ENCODE measurements around the gene ZNF747. TPM values are rescaled to one million over a fixed set of nuclear protein-coding genes. Genes with fewer than 3 reads are reported as not detected.

The ZNF747 gene
- total and polyA plus RNA-seq, 2 donors (not counting 3 experiments of a cell fraction or from before 2014, with no cell fraction given), result 6.4 to 7.2 TPM

GRCh38 chr16:30490210-30490609, 44.4 kb downstream of the ZNF747 start:
- H3K9ac ChIP-seq (replicated peaks; ENCODE audit: extremely low read depth, insufficient read depth, low read length), result no peak overlapping the region
- H3K36me3 ChIP-seq (ENCODE audit: control insufficient read depth in 2 of 2, extremely low read depth in 1 of 2, insufficient read depth in 2 of 2, low read length in 2 of 2), result no peaks in the 10 kb centered on the region
- H3K4me2 ChIP-seq (ENCODE audit: insufficient read depth, low read length), result no peak overlapping the region
- H3K4me3 ChIP-seq (replicated peaks in 1 of 3; ENCODE audit: insufficient read depth in 1 of 3, low read depth in 1 of 3, low read length in 3 of 3), result no peak overlapping the region
- H3K27ac ChIP-seq (ENCODE audit: insufficient read depth, low read depth, low read length), result no peak overlapping the region
- BruUV-seq (replicated peaks), result no TSS peak
- H3K4me1 ChIP-seq (ENCODE audit: control insufficient read depth, extremely low read depth, insufficient read depth, low read length), result peaks cover 16% of the 10 kb centered on the region
- no peaks in the 10 kb centered on the region for H3K9me3 ChIP-seq (replicated peaks; ENCODE audit: control insufficient read depth, insufficient read depth, low read length)
- CTCF ChIA-PET, result interaction anchor here (1.1 kb wide), 1 partner anchor 11 kb away, joined by 4 read pairs; no protein-coding TSS in a partner anchor
- H3K79me2 ChIP-seq (ENCODE audit: control insufficient read depth, insufficient read depth, low read length), result no peaks in the 10 kb centered on the region
- FAIRE-seq (no peak), DNase-seq (ENCODE audit: low read depth, low spot score) (no peak)
- H2AFZ ChIP-seq (ENCODE audit: low read depth, low read length), result no peak overlapping the region
- no peaks in the 10 kb centered on the region for H3K27me3 ChIP-seq (ENCODE audit: control insufficient read depth in 2 of 2, insufficient read depth in 2 of 2, low read length in 2 of 2)
- dilution Hi-C loops (cut with MboI; ENCODE audit: extremely low pct_ligation_motif_present, low sequenced_read_pairs), result no loop called here
- intact Hi-C loops (cut with micrococcal nuclease), result loop anchor here (5.0 kb wide), 1 partner anchor 43 kb away; the partner anchor contains the start of gene SEPHS2
- H3K9me1 ChIP-seq (replicated peaks; ENCODE audit: control insufficient read depth, extremely low read depth, insufficient read depth, low read length), result no peaks in the 10 kb centered on the region
- TF ChIP-seq MYC (IDR thresholded peaks at IDR 0.05; ENCODE audit: low read depth, low read length) (no peak), FOS (IDR thresholded peaks at IDR 0.05; ENCODE audit: borderline replicate concordance, insufficient read depth, low read length) (no peak), POLR2AphosphoS5 (IDR thresholded peaks at IDR 0.05; ENCODE audit: insufficient read depth, low read depth, low read length) (no peak), POLR2A (IDR thresholded peaks at IDR 0.05; ENCODE audit: low read depth, low read length) (no peak), MAX (IDR thresholded peaks at IDR 0.05; ENCODE audit: insufficient read depth, insufficient read length) (no peak)
- H4K20me1 ChIP-seq (replicated peaks; ENCODE audit: control insufficient read depth, extremely low read depth, insufficient read depth, low read length), result no peaks in the 10 kb centered on the region
- POLR2A ChIA-PET, result no interaction called here

- BruUV-seq (replicated peaks), result no TSS peak
- Histone ChIP-seq H3K9me3 (replicated peaks; ENCODE audit: control insufficient read depth, insufficient read depth, low read length) (no peaks in the 10 kb centered on the region), H3K36me3 (ENCODE audit: control insufficient read depth in 2 of 2, extremely low read depth in 1 of 2, insufficient read depth in 2 of 2, low read length in 2 of 2) (no peaks in the 10 kb centered on the region), H3K27me3 (ENCODE audit: control insufficient read depth in 2 of 2, insufficient read depth in 2 of 2, low read length in 2 of 2) (no peaks in the 10 kb centered on the region), H3K4me3 (replicated peaks in 1 of 3; ENCODE audit: insufficient read depth in 1 of 3, low read depth in 1 of 3, low read length in 3 of 3) (no peak overlapping the region), H3K4me1 (ENCODE audit: control insufficient read depth, extremely low read depth, insufficient read depth, low read length) (peaks cover 16% of the 10 kb centered on the region), H4K20me1 (replicated peaks; ENCODE audit: control insufficient read depth, extremely low read depth, insufficient read depth, low read length) (no peaks in the 10 kb centered on the region), H2AFZ (ENCODE audit: low read depth, low read length) (no peak overlapping the region), H3K27ac (ENCODE audit: insufficient read depth, low read depth, low read length) (no peak overlapping the region), H3K9ac (replicated peaks; ENCODE audit: extremely low read depth, insufficient read depth, low read length) (no peak overlapping the region), H3K79me2 (ENCODE audit: control insufficient read depth, insufficient read depth, low read length) (no peaks in the 10 kb centered on the region), H3K9me1 (replicated peaks; ENCODE audit: control insufficient read depth, extremely low read depth, insufficient read depth, low read length) (no peaks in the 10 kb centered on the region), H3K4me2 (ENCODE audit: insufficient read depth, low read length) (no peak overlapping the region)
- ChIA-PET POLR2A (interaction anchor here (0.8 kb wide), 1 partner anchor 10 kb away, joined by 6 read pairs; no protein-coding TSS in a partner anchor), CTCF (no interaction called here)
- DNase-seq (ENCODE audit: low read depth, low spot score) (no peak), FAIRE-seq (no peak)
- intact Hi-C loops (cut with micrococcal nuclease) (no loop called here), dilution Hi-C loops (cut with MboI; ENCODE audit: extremely low pct_ligation_motif_present, low sequenced_read_pairs) (no loop called here)
- no peak for TF ChIP-seq FOS (IDR thresholded peaks at IDR 0.05; ENCODE audit: borderline replicate concordance, insufficient read depth, low read length)
- TF ChIP-seq JUN (IDR thresholded peaks at IDR 0.05; ENCODE audit: borderline replicate concordance, insufficient read depth, insufficient read length, low read depth), result no peak
- TF ChIP-seq MAX (IDR thresholded peaks at IDR 0.05; ENCODE audit: insufficient read depth, insufficient read length), result no peak
- no peak for TF ChIP-seq MYC (IDR thresholded peaks at IDR 0.05; ENCODE audit: low read depth, low read length)
- no peak for TF ChIP-seq POLR2A (IDR thresholded peaks at IDR 0.05; ENCODE audit: low read depth, low read length)
- no peak for TF ChIP-seq POLR2AphosphoS5 (IDR thresholded peaks at IDR 0.05; ENCODE audit: insufficient read depth, low read depth, low read length)
- no peak for TF ChIP-seq CTCF (IDR thresholded peaks at IDR 0.05; ENCODE audit: extremely low read depth in 1 of 2, insufficient read depth in 1 of 2, low read depth in 1 of 2, low read length in 2 of 2)
- no peak for TF ChIP-seq GATA2 (IDR thresholded peaks at IDR 0.05; ENCODE audit: insufficient read depth, insufficient read length, low read depth, low read length)
- no peak for TF ChIP-seq EZH2 (IDR thresholded peaks at IDR 0.05; ENCODE audit: borderline replicate concordance, low read depth, low read length, severe bottlenecking)
Measured at GRCh38 chr16:30488764-30489605, 45.7 kb downstream of the ZNF747 start.
